ENCODE data around the gene HORMAD2.
"Not testable (repeated sequence)": the region's sequence is repeated elsewhere in the genome, so short reads cannot be mapped to it uniquely, and the experiment has no call there.

HORMAD2 gene

DNA sequence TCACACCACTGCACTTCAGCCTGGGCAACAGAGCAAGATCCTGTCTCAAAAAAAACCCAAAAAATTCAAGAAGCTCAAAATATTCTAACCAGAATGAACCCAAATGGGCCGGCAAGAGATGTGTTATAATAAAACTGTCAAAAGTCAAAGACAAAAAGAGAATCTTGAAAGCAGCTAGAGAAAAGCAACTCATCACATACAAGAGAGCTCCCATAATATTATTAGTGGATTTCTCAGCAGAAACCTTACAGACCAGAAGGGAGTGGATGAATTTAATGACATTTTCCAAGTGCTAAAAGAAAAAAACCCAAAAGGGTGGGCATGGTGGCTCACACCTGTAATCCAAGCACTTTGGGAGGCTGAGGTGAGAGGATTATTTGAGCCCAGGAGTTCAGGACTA is 22.9 kb upstream of the HORMAD2 start:
- DNase-seq (ENCODE audit: low read depth in 2 of 2): no peak

DNA sequence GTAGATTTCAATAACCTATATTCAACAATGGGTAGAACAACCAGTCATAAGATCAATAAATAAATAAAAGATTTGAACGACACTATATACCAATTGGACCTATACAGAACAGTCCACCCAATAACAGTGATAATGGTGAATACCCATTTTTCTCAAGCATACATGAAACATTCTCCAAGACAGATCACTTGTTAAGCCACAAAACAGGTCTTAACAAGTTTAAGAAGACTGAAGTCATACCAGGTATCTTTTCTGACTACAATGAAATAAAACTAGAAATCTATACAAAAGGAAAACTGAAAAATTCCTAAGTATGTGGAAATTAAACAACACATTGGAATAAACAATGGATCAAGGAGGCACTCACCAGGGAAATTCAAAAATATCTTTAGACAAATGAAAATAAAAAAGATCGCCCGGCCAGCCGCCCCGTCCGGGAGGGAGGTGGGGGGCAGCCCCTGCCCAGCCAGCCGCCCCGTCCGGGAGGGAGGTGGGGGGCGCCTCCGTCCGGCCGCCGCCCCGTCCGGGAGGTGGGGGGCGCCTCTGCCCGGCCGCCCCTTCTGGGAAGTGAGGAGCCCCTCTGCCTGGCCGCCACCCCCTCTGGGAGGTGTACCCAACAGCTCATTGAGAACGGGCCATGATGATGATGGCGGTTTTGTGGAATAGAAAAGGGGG is 20.8 kb upstream of the HORMAD2 start:
- not testable (repeated sequence) for DNase-seq (ENCODE audit: low read depth in 2 of 2)

DNA sequence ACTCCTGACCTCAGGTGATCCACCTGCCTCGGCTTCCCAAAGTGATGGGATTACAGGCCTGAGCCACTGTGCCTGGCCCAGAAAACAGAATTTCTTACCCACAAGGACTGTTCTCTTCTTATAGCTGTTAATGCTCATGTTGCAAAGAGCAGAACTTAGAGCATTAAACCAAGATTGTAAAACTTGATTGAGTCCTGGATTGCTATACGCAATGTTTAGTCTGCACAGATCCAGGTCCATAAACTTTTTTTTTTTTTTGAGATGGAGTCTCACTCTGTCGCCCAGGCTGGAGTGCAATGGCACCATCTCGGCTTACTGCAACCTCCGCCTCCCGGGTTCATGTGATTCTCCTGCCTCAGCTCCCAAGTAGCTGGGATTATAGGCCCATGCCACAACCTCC is 19.2 kb upstream of the HORMAD2 start:
- not testable (repeated sequence) for DNase-seq (ENCODE audit: low read depth in 2 of 2)

DNA sequence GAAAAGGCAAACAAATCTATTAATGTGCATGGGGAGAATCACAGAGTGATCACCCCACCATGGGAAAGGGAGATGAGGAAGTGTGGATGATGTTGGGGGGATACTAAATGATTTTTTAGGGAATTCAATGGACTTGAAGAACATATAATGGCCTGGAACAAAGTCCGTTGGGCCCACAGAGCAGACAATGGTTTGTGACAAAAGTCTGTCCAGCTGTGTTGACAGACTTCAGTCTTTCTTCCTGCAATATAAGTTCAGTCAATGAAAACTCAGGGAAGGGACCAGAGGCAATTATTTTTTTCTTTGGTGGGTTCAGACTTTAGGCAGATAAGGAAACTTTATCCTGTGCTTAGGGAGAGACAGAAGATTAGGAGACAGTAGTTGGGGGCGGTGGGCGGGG is 18.0 kb upstream of the HORMAD2 start:
- no peak for DNase-seq (ENCODE audit: low read depth in 2 of 2)

DNA sequence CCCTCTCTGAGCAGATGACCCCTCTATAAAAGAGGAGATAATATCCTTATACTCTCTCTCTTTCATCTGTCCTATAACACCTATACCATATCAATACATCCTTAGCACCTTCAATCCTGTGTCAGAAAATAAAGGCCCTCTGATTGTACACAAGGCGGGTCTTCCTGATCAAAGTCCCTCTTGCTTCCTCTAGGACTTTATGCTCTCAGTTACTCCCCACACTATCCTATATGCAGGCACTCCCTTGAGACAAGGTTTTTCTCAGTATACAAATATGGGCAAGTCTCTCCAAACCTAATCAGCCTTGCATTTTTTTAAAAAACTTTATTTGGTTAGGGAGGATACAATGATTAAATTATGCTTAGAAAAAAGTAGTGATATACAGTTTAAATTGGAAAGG is 17.3 kb upstream of the HORMAD2 start:
- DNase-seq (ENCODE audit: low read depth in 2 of 2): no peak

DNA sequence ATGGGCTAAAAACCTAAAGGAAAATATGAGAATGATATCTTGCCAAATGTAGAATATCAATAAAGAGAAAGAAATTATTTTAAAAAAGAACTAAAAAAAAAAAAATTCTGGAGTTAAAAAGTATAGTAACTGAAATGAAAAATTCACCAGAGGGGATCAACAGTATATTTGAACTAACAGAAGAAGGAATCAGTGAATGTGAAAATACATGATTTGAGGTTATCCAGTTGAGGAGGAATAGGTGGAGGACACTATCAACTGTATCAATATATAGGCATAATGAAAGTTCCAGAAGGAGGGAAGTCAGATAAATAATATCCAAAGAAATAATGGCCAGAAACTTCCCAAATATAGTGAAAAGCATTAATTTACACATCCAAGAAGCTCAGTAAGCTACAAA is 16.1 kb upstream of the HORMAD2 start:
- DNase-seq (ENCODE audit: low read depth in 2 of 2): no peak

DNA sequence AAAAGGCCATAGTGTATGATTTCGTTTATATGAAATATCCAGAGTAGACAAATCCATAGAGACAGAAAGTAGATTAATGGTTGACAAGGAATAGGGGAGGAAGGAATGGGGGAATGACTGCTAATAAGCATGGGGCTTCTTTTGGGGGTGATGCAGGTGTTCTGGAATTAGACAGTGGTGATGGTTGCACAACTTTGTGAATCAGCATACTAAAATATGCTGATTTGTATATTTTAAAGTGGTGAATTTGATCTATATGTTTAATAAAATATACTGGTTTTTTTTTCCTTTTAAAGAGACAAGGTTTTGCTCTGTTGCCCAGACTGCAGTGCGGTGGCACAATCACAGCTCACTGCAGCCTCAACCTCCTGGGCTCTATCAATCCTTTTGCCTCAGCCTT is 6.5 kb upstream of the HORMAD2 start:
- no peak for DNase-seq (ENCODE audit: low read depth in 2 of 2)

DNA sequence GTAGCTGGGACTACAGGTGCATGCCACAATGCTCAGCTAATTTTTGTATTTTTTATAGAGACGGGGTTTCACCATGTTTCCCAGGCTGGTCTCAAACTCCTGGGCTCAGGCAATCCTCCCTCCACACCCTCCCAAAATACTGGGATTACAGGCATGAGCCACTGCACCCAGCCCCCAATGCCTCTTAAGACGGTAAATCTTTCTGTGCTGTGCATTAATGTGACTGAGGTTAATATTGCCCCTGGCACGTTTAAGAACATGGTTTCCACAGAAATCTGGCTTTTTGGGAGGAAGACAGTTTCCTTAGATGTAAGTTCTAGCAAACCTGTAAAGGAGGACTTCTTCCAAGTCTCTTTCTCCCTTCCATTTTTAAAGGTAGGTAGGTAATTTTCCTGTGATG is 6.1 kb upstream of the HORMAD2 start:
- no peak for DNase-seq (ENCODE audit: low read depth in 2 of 2)

DNA sequence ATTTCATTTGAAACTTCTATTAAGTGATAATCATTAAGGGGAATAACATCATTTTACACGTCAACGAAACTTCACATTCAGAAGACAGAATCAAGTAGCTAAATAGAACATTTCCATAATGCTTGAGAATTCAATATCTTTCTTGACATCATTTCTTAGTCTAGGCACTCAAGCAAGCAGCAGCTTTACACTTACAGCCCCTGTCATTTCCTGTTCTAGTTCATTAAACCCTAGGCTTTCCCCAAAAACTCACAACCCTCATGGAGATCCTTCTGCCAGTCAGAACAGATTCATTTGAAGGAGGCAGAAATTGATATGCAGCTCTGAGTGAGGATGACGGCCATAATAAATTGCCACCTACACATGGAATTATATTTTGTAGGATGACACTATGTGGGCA is 5.3 kb upstream of the HORMAD2 start:
- DNase-seq (ENCODE audit: low read depth in 2 of 2): no peak

DNA sequence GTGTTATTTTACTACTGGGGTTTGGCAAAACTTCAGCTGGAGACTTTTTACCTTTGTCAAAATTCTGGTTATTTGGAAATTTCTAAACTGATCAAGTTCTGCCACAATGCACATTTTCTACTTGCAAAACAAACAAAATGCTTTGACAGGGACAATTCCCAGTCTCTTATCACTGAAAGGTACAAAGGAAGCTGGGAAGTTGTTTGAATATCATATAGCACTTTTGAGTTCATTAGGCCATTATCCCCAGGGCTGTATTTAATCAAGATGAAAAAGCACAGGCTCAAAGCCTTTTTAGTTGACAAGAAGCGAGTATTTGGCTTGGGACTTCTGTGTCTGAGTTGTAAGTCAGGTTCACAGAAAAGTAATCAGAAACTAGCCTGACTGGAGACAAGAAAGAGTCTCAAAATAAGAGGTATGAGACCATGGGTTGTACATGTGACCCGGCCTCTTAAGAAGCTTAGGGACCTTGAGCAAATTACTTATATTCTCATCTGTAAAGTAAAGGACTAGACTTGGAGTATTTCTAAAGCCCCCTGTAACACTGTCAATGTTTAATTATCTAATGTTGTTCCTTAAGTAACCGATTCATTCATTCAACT is 2.9 kb upstream of the HORMAD2 start:
- no peak for DNase-seq (ENCODE audit: low read depth in 2 of 2)

DNA sequence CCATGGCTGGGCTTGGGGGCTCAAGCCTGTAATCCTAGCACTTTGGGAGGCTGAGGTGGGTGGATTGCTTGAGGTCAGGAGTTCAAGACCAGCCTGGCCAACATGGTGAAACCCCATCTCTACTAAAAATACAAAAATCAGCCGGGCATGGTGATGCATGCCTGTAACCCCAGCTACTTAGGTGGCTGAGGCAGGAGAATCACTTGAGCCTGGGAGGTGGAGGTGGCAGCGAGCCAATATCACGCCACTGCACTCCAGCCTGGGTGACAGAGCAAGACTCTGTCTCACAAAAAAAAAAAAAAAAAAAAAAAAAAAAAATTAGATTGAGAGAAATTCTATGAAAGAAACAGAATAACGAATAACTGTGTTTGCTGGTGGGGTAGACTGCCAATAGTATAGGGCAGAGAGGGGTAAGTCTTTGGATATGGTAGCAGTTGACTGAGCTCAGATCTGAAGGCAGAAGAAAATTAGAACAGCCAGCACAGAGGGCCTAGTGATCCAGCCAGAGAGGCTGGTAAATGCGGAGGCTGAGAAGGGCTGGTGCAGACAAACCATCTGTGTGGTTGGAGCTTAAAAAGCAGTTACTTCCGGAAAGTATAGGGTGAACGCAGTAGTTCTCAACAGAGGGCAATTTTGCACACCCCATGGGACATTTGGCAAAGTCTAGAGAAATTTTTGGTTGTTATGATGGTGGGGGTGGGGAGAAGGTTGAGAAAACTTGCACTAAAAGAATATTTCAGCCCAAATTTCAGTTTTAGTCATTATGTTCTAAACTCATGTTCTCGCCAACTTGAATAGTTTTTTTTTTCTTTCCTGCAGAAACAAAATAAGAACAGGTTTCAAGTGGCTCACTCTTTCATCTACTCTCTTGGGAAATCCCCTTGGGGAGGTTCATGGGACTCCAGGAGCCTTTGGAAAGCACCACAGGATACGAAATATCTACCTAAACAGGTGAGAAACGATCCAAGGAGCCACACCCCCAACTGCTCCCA is 1.6 kb upstream of the HORMAD2 start:
- no peak for DNase-seq (ENCODE audit: low read depth in 2 of 2)

DNA sequence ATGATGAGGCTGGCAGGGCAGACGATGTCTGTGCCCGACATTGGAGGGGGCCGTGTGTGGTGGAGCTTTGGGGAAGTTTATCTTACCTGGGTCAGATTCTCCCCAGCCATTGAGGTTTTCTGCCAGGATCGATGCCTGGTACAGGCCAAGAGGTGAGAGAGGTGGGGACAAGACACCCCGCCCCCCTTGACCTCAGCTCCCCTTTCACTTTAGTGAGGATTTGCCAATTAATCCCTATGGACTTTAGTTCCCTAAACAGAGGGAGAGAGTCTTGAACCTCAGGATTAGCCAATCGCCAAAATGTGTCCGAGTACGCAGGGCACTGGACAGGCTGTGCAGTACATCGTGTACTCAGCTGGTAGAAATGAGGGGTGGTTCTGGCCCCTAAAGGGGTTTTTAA is 541 bp downstream of the HORMAD2 start:
- no peak for DNase-seq (ENCODE audit: low read depth in 2 of 2)

DNA sequence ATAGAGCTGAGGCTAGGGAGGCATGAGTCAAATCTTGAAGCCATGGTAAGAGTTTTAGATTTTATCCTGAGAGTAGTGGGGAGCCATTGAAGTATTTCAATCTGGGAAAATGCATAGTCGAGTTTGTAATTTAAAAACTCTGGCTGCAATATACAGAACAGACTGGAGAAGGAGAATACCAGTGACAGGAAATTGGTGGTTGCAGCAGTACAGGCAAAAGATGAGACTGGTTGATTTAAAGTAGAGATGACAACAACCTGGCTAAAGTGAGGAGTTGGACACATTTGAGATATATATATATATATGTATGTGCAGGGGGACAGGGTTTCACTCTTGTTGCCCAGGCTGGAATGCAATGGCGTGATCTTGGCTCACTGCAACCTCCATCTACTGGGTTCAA is 6.2 kb downstream of the HORMAD2 start:
- no peak for DNase-seq (ENCODE audit: low read depth in 2 of 2)

DNA sequence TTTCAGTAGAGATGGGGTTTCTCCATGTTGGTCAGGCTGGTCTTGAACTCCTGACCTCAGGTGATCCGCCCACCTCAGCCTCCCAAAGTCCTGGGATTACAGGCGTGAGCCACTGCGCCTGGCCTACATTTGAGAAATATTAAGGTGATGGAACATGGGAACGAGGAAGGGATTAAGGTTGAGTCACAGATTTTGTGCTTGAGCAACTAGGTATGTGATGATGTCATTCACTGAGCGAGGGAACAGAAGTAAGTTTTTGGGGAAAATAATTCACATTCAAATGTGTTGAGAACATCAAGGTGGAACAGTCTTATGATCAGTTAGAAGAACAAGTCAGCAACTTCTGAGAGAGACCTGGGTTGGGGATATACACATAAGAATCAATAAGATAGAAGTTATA is 6.8 kb downstream of the HORMAD2 start:
- DNase-seq (ENCODE audit: low read depth in 2 of 2): not testable (repeated sequence)

DNA sequence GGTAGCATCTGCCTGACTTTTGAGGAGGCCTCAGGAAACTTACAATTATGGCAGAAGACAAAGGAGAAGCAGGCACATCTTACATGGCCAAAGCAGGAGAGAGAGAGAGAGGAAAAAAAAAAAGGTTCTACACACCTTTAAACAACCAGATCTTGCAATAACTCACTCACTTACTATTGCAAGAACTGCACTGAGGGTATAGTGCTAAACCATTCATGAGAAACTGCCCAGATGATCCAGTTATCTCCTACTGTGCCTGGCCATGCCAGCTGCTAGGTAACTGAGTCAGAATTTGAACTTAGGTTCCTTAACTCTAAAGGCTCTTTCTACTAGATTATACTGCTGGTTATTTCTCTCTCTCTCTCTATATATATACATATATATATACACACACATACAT is 7.3 kb downstream of the HORMAD2 start:
- DNase-seq (ENCODE audit: low read depth in 2 of 2): no peak

DNA sequence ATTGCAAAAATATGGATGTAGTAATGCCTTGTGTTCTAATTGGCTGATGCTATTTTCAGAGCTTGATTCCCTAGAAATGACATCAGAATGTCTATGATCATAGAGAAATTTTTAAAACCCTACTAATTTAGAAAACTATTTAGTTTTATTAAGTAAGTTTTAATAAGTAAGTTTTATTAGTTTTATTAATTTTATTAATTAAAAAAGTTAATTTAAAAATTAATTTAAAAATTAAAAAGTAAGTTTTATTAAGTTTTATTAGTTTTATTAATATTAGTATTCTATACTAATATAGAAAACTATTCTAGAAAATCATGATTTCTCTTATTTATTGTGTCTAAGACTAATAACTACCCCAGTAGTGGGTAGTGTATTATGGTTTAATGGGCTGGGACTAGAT is 8.2 kb downstream of the HORMAD2 start:
- DNase-seq (ENCODE audit: low read depth in 2 of 2): no peak

DNA sequence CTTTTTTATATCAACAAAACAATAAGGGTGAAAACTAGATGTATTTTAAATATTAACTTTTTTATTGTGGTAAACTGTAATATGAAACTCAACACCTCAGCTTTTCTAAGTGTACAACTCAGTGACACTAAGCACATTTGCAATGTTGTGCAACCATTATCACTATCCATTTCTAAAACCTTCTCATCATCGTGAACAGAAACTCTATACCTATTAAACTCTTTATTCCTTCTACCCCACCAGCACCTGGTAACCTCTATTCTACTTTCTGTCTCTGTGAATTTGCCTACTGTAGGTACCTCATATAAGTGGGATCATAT is 9.4 kb downstream of the HORMAD2 start:
- DNase-seq (ENCODE audit: low read depth in 2 of 2): no peak

DNA sequence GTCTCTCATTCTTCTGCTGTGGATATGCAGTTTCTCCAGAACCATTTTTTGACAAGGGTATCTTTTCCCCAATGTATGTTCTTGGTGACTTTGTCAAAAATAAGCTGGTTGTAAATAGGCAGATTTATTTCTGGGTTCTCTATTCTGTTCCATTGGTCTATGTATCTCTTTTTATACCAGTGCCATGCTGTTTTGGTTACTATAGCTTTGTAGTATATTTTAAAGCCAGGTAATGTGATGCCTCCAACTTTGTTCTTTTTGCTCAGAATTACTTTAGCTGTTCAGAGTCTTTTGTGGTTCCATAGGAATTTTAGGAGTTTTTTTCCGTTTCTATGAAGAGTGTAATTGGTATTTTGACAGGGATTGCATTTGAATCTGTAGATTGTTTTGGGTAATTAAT is 12.4 kb downstream of the HORMAD2 start:
- no peak for DNase-seq (ENCODE audit: low read depth in 2 of 2)

DNA sequence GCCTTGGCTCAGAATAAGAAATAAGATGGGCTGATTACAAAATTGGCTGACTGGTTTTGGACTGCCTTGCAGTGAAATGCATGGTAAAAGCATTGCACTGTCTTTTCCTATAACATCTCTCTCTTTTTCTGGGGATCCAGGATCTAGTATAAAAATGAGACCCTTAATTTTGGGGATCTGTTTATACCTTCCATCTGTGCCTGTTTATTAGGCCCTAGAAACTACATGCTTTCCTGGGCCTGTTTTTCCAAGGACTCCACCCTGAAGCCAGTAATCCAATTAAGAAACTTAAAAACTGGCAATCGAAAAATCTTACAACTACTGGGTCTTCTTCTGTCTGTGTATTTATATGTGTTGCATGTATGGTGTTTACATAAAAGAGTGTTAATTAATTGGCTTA is 14.5 kb downstream of the HORMAD2 start:
- no peak for DNase-seq (ENCODE audit: low read depth in 2 of 2)

DNA sequence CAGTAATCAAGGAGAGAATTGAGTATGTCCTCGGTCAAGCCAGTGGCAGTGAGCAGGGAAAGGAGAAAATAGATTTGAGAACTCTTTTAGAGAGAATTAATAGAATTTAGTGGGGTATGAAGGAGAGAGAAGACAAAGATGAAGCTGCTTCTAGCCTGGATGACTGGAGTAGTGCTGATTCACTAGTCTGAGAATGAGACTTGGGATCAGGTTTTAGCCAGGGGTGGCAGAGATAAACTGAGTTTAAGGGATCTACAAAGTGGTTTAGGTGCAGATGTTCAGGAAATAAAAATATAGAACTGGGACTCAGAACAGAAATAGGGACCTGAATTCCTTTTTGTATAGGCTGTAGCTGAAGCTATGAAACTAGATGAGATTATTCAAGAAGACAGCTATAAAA is 17.6 kb downstream of the HORMAD2 start:
- DNase-seq (ENCODE audit: low read depth in 2 of 2): no peak

DNA sequence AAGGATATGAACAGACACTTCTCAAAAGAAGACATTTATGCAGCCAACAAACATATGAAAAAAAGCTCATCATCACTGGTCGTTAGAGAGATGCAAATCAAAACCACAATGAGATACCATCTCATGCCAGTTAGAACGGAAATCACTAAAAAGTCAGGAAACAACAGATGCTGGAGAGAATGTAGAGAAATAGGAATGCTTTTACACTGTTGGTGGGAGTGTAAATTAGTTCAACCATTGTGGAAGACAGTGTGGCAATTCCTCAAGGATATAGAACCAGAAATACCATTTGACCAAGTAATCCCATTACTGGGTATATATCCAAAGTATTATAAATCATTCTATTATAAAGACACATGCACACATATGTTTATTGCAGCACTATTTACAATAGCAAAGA is 20.5 kb downstream of the HORMAD2 start:
- DNase-seq (ENCODE audit: low read depth in 2 of 2): not testable (repeated sequence)

DNA sequence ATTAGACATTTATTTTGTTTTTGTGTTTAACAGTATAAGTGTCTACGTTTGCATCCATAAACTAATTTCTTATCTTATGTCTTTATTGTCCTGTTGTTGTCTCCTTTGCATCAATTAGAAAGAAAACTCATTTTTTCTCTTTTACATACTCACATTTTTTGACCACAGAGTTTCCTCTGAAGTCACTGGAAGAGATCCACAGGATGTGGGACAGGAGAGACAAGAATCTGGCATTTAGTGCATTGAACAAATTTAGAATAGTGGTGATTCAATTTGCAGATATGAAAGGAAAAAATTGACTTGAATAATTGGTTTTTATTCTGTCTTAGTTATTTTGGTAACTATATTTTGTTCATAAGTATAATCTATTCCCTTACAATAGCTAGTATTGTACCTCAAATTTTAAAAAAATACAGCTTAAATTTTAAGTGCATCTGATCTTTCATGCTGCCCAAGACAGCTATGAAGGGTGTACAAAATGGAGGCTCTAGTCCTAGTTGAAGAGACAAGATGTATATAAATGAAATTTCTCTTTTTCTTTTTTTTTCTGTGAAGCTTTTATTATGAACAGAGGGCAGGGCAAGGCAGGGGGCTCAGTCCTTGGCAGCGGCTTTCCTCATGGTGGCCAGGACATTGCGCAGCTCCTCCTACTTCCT is 24.4 kb downstream of the HORMAD2 start:
- DNase-seq (ENCODE audit: low read depth in 2 of 2): no peak
